Activated CD4-positive, alpha-beta T cell treated with anti-CD3 and anti-CD28 coated beads, Interleukin-2, Interleukin-6, amounts not matched to agents 100 ng/mL and 50 ng/mL, durations not matched to agents 16 hours and 8 hours (primary cell): Measurements from ENCODE around the gene RTN4.
"Not testable (repeated sequence)": the region's sequence is repeated elsewhere in the genome, so short reads cannot be mapped to it uniquely, and the experiment has no call there.

Source experiments
- DNase-seq: peaks from one replicate; pipeline ENCODE4 v3.0.0-alpha.2; 2020

Gene RTN4

DNA sequence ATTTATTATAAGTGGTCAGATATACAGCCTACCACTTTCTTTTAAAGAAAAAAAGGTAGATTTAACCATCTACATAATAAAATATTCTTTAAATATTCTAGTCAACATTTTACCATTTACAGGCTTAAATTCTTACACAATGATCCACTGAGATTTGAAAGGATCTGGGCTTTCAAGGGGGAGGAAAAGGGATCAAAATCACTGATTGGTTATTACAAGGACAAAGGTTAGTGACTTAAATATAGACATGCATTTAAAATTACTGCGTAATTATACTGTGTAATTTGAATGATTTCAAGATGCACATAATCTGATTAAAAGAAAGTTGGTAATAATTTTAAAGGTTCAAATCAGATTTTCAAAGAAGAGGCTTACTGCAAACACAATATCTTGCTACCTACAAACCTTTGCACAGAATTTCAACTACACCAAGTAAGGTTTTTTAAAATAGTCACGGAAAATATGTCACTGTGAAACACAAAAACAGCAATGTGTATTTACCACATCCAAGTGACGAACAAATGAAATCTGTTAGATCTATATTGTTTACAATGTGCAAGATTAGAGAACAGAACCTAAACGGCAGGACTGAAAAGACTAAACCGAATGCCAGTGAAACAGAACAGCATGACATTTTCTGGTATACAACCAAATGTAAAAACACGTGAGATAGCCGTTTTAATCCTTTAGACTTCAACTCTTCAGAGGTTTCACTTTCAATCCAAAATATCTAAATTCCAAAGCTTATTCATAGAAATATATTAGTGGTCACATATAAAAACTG lies 40.8 kb downstream of the RTN4 start:
- DNase-seq, result no peak

DNA sequence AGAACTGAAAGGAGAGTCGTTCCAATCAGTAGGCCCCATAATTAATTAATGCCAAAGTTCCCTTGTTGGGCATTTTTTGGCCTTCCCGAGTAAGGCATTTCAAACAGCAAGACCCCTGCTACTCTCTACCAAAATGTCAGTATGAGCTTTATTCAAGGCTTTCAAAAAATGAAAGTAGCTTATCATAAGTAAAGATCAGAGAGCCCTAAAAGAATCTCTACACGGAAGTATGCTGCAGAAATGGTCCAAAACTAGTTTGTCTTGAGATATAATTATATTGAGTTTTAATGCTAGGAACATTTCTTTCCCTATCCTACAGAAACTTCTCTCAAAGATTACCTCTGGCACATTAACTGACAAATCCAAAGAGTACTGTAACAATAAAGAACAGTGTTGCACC lies 43.9 kb downstream of the RTN4 start:
- no peak for DNase-seq

DNA sequence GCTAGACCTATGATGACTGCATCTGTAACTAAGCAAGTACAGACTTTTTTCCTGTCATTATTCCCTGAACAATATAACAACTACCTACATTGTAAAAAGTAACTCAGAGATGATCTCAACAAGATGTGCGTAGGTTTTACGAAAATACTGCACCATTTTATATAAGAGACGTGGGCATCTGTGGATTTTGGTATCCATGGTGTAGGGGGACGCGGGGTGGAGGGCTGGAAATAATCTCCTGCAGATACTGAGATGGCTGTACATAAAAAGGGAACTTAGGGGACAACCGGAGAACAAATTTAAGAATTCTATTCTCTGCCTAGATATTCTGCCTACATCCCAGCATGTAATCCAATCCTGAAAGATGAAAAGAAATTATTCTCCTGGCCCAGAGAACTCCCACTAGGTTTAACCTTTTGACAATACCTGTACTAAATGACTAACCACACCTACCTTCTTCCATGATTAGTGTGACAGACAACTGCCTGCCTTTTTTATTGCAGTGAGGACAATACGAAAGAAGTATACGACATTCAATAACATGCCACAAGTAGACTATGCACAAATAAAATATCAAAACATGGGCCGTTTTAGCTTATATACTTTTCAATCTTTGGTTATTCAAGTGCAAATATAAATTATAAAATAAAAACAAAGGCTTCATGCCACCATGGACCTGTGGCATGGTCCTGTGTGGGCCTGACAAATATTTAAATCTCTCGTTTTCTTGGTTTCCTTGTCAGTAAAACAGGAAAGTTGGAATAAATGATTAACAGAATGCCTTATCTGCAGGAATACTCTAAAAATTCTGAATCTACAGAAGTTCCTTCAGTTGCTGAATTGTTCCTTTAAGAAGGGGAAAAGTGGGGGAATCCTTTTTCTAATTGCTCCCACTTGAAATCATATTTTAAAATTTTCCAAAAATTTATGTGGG lies 46.3 kb downstream of the RTN4 start:
- no peak for DNase-seq

DNA sequence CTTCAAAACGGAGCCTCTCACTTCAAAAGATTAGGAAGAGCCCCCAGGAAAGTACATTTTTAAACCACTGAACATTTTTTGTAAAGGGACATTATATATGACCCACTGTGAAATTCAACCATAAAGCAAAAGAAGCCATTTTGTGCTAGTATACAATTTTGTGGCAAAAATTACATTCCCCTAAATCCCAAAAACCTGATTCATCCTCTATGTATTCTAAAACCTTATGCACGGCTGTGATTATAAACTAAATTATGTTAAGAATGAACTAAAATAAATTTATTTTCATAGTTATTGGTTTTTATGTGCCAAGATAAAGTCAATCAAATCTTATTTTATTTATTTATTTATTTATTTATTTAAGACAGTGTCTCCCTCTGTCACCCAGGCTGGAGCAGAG lies 48.5 kb downstream of the RTN4 start:
- DNase-seq, result no peak

DNA sequence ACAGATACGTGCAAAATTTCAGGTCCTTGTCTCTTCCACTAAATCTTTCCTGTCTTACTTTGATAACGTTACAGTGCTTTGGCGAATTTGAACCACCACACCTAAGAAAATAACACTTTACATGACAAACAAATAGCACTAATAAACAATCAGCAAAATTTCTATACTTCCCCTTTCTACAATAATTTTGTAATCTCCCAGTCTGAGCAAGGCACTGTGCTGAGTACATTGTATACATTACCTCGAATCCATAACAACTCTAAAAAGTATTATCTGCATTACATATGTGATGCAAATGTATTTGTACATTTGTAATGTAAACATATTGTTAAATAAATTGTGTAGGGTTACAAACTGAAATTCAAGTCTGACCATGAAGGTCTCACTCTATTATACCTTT lies 49.9 kb downstream of the RTN4 start:
- DNase-seq, result no peak

DNA sequence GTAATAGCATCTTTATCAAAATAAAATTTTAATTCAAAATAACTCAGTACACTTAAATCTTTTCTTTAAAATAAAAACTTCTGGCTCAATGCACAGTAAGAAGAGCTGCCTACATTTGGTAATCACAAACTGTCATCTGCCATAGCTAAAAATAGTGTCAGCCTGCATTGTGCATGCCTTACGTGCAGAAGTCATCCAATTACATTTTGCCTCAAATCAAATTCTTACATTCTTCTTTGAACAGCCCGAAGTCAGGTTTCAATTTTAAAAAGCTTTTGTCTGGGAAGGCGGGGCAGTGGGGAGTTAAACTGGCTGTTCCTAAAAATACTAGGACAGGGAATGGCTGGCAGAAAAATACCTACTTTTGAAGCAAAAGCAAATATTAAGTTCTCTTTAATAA lies 51.1 kb downstream of the RTN4 start:
- DNase-seq, result no peak

DNA sequence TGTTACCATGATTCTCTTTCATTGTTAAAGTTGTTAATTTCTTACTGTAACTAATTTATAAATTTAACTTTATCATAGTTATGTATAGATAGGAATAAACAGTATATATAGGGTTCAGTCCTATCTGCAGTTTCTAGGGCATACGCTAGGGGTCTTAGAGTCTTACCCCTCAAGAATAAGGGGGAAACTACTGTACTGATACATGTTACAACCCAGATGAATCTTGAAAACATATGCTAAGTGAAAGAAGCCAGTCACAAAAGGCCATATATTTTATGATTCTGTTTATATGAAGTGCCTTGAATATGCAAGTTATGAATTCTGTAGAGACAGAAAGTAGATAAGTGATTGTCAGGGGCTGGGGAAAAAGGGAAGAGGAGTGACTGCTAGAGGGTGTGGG lies 52.4 kb downstream of the RTN4 start:
- DNase-seq, result no peak

DNA sequence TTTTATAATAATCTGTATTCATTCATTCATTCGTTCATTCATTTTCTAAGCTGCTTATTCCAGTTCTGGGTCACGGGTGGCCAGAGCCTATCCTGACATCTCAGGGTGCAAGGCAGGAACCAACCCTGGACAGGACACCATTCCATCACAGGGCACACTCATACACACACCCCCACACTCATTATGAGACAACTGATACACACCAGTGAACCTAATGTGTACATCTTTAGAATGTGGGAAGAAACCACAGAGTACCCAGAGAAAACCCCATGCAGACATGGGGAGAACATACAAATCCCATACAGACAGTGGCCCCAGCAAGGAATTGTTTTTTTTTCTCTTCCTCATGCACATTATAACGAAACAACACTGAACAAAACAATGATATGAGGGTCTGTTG lies 54.7 kb downstream of the RTN4 start:
- DNase-seq, result no peak

DNA sequence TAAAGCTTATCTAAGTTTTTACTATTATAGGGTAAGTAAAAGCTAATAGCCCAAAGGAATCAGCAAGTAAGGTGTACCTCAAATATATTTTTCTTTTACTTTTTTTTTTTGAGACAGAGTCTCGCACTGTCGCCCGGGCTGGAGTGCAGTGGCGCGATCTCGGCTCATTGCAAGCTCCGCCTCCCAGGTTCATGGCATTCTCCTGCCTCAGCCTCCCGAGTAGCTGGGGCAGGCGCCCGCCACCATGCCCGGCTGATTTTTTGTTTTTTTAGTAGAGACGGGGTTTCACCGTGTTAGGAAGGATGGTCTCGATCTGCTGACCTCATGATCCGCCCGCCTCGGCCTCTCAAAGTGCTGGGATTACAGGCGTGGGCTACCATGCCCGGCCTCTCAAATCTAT lies 59.6 kb downstream of the RTN4 start:
- DNase-seq, result not testable (repeated sequence)

DNA sequence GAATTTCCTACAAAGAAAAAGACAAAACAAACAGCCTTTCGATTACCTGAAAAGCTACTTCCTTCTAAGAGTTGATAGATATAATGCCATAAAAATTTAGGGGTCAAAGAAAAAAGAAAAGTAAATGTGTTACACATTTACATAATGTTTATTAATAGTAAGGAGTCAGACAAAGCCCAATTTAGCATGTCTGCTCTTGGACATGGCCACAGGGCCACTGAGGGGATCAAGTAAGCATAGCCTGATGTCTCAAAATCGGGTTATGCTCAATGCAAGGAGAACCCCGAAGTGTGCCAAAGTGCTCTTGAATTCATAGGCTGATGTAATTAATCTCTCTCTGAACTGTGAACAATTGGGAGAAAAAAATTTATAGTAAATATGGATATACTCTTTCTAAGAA lies 61.6 kb downstream of the RTN4 start:
- DNase-seq, result no peak

DNA sequence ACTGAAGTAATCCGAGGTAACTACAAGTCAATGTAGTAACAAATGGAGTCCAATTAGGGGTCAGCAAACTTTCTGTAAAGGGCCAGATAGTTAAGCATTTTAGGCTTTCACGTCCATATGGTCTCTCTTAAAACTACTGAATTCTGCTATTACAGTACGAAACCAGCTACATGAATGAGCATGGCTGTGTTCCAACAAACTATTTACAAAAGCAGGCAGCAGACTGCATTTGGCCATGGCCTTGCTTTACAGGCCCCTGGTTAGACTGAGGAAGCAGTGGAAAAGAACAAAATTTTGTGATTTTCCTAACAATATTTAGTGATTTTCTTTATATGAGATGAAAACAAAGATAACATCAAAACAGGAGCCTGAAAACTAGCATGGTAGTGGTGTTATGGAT lies 64.0 kb downstream of the RTN4 start:
- DNase-seq, result no peak

DNA sequence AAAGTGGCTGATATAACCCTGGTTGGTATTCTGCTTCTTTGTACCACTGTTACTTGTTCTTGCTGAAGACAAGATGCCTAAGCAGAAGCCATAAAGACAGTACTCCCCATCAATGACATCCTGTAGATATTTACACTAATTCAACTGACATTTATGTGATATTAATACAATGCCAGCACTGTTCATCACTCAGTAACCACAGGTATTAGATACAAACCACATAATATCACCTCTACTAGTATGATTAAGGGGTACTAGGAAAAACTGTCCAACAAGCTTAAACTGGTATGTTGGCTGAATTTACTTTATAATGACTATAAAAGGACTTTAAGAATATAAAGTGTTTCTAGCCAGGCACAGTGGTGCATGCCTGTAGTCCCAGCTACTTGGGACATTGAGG lies 65.8 kb downstream of the RTN4 start:
- DNase-seq, result no peak

DNA sequence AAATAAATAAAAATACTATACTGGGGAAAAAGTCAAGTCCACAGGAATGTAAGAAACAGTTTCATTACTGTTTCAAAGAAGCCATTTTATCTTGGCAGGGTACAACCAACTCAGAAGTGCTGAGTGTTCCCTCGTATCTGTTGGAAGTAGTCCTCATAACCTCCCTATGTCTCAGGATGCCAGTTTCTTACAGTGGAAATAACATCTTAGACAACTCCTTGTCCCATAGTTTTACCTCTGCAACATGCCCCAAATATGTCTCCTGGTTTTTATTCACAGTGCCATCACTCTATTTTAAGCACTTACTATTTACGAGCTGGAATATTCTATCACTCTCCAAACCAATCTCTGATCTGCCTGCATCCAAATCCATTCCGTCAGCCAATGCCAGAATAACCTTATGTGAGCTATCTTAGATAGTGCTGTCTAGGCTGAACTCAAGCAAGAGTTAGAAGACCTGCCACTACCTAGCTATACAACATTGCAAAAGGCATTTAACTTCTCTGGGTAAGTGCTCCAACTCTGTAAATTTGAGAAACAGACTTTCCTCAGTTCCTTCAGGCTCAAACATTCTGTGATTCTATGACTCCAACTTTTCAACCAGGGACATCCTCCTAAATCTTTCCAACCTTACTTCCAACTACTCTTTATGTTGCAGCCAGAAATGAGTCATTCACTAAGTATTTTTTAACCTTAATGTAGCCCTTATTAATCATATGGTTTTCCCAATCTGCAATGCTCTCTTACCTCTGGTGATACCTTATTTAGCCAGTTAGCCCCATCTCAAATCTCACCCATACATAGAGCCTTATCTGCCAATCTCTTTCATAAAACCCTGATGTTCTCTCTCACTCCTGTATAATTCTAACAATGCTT lies 66.7 kb downstream of the RTN4 start:
- DNase-seq, result no peak

DNA sequence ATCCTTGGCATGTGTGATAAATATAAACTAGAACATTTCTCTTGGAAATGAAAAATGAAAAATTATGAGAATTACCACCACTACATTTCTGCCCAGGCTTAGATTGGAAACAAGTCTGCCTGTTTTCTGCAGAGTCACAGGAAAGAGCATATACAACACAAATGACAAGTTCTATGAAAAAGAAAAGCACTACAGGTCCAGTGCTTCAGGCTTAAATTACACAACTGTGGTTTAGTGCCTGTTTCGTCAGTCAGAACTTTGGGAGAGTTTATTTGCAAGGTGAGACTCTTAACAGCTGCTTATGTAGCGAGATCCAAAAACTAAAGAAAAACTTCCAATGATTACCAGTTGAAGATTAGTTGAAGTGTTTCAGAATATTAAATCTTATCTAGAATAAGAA lies 68.9 kb downstream of the RTN4 start:
- no peak for DNase-seq

DNA sequence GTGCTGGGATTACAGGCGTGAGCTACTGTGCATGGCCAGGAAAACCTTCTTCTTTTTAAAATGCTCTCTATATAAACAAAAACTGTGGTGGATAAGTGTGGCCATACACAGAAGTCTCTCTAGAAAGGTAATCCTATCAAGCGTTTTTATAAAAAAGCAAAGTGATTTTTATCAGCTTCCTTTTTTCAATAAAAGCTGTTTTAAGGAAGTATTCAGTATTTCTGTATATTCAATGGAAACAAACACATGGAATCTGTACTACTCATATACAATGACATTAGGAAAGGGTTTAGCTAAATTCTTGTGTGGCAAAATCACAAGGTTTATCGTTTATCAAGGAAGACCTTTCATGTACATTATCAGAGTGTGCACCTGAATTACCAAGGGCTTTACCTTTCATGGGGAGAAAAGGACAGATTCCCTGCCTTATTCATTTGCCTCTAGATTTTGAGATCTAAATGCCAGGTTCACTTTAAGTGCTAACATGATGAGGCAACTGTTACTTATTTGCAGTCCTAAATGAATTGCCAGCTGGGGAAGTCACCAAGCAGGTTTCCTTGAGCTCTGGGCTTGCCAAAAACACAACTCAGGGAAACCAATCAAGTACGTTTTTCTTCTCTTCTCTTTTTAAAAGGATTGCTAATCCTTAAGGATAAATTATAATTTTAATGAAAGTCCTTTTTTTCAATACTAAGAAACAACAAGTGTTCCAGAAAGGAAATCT lies 70.8 kb downstream of the RTN4 start:
- no peak for DNase-seq

DNA sequence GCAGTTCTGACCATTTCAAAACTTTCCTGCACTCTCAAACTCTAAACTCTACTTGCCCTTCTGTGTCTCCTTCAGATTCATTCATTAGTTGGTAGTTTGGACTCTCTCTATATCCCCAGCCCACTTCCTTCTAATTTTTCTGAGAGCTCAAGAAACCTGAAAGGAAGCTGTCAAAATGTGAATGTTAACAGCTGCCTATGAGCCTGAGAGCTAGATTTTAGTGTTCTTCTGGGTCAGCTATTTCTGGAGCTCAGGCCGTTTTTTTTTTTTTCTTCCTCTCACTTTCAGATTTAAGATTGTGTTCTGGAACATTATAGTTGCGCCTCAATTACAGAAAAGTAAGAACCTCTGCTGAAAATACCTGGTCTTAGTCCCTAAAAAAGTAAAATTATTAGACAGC lies 73.1 kb downstream of the RTN4 start:
- DNase-seq, result no peak

DNA sequence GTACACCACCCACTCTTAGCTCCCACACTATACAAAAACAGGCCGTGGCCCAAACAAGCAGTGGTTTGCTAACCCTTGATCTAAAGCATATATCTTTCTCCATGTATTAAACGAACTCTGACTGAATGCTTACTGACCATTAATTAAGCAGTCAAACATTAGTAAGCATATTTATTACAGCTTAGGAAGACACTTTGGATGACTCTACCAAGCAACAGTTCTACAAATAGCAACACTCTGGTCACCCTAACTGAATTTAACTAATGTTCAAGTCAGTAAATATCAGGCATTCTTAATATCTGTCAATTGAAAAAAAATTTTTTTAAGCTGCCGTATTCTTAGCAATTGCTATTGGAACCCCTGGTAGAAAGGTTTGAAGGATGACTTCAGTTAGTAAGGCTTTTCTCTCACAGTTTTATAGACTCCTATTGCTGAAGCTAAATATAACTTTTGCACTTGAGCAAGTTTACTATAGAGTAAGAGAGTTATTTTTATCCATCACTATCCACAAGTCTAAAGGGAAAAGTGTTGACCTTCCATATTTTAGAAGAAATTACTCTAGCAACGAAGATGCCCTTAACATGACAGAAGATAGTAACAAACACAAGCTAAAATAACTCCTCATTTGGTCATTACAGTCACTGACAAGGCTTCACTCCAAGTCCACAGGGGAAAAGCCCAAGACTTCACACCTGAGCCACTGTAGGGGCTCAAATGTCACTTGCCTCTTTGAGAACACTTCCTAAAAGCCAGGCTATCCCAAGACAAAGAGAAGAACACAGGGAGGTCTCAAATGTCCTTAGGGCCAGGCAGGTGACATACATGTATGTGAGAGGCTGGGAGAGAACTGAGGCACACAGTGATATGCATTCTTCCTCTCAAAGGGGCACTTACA lies 74.4 kb downstream of the RTN4 start:
- DNase-seq, result no peak

DNA sequence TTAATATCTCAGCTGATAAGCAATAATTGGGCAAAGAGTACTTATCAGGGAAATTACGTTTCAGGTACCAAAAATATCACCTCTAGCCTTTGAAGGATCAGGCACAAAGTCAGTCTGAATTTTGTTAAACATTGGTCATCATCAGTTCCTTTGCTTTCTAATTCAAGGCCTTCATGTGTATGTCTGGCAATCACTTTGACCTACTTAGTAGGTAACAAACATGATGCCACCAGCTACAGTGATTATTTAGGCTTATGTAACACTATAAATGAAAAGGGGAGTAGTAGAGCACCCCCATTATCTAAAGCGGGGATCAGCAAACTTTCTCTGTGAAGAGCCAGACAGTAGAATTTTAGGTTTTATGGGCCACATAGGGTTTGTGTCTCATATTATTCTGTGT lies 75.1 kb downstream of the RTN4 start:
- DNase-seq, result no peak

DNA sequence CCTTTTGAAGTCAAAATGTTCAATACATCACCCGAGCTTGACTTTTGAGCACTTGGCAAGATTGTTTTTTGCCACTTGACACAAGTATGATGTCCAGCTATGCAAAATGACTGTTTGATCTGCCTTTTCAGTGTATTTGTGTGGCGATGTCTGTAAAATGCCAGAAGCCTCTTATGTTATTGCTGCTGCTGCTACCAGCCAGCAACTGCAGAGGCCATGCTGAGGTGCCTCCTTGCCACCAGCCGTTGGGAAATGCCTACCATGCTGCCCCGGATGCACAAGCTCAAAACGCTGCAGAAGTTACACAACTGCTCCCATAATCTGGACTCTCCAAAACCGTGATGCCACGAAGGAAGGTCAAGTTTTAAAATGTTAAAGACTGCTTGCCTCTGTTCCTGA lies 80.3 kb downstream of the RTN4 start:
- no peak for DNase-seq

DNA sequence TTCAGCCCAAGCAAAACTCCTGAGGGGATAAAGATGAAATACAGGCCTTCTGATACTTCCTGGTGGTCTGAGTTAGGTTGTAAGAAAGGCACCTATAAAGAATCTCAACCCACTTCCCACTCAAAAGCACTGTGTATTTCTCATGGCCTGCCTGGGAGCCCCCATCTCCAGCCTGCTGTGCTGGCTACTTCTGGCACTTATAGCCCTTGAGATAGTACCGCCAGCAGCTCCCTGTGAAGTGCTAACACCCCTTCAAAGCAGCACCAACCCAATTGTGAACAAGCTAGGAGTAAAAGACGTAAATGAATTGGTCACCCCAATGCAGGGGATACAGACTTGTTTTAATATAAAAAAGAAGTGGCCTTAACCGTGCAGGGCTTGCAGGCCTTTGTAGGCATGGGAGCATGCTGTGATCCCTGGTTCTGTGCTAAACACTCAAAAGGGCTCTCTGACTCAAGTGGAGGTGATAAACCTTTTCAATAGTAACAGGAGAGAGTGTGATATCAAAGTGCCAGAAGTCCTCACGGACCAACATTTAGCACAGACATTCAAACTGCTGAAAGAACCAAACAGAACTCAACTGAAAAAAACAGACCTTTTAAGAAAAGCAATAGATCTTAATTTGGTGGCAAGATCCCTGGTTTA lies 80.8 kb downstream of the RTN4 start:
- no peak for DNase-seq
